Breast epithelium (tissue), 3 donors: ENCODE results near the gene ISL2.

Experiments
- POLR2A ChIP-seq: fragments of 450-650 bp; IDR thresholded peaks from one replicate; pipeline ENCODE4 v1.6.1; 2016; ENCODE audit warnings: antibody characterized with exemption, mild to moderate bottlenecking, moderate library complexity
- TF ChIP-seq, protein P1 (sequence below), 3 donors: fragments of 450-650 bp; IDR thresholded peaks; one replicate each; pipeline ENCODE4 v1.5.1; 2016 to 2017; ENCODE audit warnings: antibody characterized with exemption in 3 of 3, mild to moderate bottlenecking in 3 of 3, moderate library complexity in 3 of 3

DNA sequence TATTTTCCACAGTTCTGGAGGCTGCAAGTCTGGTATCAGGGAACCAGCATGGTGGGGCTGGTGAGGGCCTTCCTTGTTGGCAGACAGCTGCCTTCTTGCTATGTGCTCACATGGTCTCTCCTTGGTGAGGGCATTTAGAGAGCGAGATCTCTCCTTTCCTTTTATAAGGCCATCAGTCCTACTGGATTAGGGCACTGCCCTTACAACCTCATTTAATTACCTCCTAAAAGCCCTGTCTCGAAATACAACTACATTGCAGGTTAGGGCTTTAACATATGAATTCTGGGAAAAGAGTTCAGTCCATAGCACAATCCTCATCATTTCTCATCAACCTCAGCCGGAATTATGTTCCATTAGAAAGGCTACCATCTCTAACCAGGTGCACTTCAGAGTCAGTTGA is 21.9 kb downstream of the ISL2 start:
- TF ChIP-seq, protein P1, sequence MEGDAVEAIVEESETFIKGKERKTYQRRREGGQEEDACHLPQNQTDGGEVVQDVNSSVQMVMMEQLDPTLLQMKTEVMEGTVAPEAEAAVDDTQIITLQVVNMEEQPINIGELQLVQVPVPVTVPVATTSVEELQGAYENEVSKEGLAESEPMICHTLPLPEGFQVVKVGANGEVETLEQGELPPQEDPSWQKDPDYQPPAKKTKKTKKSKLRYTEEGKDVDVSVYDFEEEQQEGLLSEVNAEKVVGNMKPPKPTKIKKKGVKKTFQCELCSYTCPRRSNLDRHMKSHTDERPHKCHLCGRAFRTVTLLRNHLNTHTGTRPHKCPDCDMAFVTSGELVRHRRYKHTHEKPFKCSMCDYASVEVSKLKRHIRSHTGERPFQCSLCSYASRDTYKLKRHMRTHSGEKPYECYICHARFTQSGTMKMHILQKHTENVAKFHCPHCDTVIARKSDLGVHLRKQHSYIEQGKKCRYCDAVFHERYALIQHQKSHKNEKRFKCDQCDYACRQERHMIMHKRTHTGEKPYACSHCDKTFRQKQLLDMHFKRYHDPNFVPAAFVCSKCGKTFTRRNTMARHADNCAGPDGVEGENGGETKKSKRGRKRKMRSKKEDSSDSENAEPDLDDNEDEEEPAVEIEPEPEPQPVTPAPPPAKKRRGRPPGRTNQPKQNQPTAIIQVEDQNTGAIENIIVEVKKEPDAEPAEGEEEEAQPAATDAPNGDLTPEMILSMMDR (IDR thresholded peaks at IDR 0.05) = no peak
- no peak for TF ChIP-seq POLR2A
